ENCODE results near the gene SLX4IP.

Gene SLX4IP

GRCh38 chr20:10467681-10468339 is 32.7 kb downstream of the SLX4IP start:
- no peak for DNase-seq

GRCh38 chr20:10468340-10468845 is 33.3 kb downstream of the SLX4IP start:
- no peak for DNase-seq

- DNase-seq = no peak
These were observed 34.0 kb downstream of the SLX4IP start for GRCh38 chr20:10469056-10469455.

- DNase-seq = peak; percentile 20
These were observed 34.5 kb downstream of the SLX4IP start for GRCh38 chr20:10469599-10469998.

- DNase-seq = no peak
These were observed 35.2 kb downstream of the SLX4IP start for GRCh38 chr20:10470276-10470675.

- DNase-seq = no peak
These were observed 37.8 kb downstream of the SLX4IP start for GRCh38 chr20:10472871-10473270.

GRCh38 chr20:10474606-10475184 is 39.6 kb downstream of the SLX4IP start:
- DNase-seq = no peak

GRCh38 chr20:10475225-10475624 is 40.1 kb downstream of the SLX4IP start:
- no peak for DNase-seq

- DNase-seq = no peak
These were observed 41.2 kb downstream of the SLX4IP start for GRCh38 chr20:10476319-10476724.

GRCh38 chr20:10478205-10478604 is 43.1 kb downstream of the SLX4IP start:
- DNase-seq = no peak

- DNase-seq = no peak
These were observed 43.8 kb downstream of the SLX4IP start for GRCh38 chr20:10478930-10479329.

GRCh38 chr20:10481676-10482075 is 46.6 kb downstream of the SLX4IP start:
- no peak for DNase-seq

GRCh38 chr20:10483691-10484090 is 48.6 kb downstream of the SLX4IP start:
- DNase-seq = no peak

GRCh38 chr20:10487142-10488136 is 52.3 kb downstream of the SLX4IP start:
- no peak for DNase-seq

GRCh38 chr20:10488534-10488933 is 53.4 kb downstream of the SLX4IP start:
- no peak for DNase-seq

- no peak for DNase-seq
These were observed 54.7 kb downstream of the SLX4IP start for GRCh38 chr20:10489853-10490252.

- DNase-seq = no peak
These were observed 55.2 kb downstream of the SLX4IP start for GRCh38 chr20:10490257-10490656.

- DNase-seq = no peak
These were observed 55.6 kb downstream of the SLX4IP start for GRCh38 chr20:10490706-10491105.

- no peak for DNase-seq
These were observed 57.0 kb downstream of the SLX4IP start for GRCh38 chr20:10492065-10492464.

GRCh38 chr20:10492844-10493243 is 57.7 kb downstream of the SLX4IP start:
- no peak for DNase-seq

- no peak for DNase-seq
These were observed 60.1 kb downstream of the SLX4IP start for GRCh38 chr20:10495173-10495572.

GRCh38 chr20:10496465-10496864 is 61.4 kb downstream of the SLX4IP start:
- no peak for DNase-seq

- no peak for DNase-seq
These were observed 62.2 kb downstream of the SLX4IP start for GRCh38 chr20:10497283-10497682.

- no peak for DNase-seq
These were observed 62.7 kb downstream of the SLX4IP start for GRCh38 chr20:10497791-10498190.
